IPS-11a (cell line): ENCODE data around the gene NRG3.

Experiments
- H3K4me3 ChIP-seq: one replicate; pipeline ENCODE4 v1.5.1; 2013; ENCODE audit warnings: low read depth, low read length, control low read depth

Gene NRG3

DNA sequence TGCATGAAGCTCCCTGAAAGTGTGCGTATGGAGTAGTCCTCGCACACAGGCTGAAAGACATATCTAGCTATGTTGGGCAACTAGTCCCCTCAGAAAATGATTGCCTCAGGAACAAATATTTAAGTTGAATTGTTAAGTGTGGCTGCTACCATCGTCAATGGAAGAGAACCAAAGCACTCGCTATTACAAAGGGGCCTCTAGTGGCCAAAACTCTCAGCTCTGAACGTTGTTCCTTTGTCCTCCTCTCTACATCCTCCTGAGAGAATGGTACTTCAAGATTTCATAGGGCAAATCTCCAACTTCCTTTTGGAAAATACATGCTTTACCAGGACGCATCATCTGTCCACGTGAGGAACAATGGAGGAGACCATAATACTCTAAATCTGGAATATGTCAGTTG, 209.9 kb downstream of the NRG3 start:
- H3K4me3 ChIP-seq: no peak overlapping the region

- H3K4me3 ChIP-seq: no peak overlapping the region
Measured at GRCh38 chr10:82089327-82089726, 214.3 kb downstream of the NRG3 start.

- H3K4me3 ChIP-seq: no peak overlapping the region
Measured at GRCh38 chr10:82091413-82091812, 216.4 kb downstream of the NRG3 start.

GRCh38 chr10:82092111-82092510, 217.1 kb downstream of the NRG3 start:
- H3K4me3 ChIP-seq: no peak overlapping the region

GRCh38 chr10:82124713-82125112, 249.7 kb downstream of the NRG3 start:
- no peak overlapping the region for H3K4me3 ChIP-seq

DNA sequence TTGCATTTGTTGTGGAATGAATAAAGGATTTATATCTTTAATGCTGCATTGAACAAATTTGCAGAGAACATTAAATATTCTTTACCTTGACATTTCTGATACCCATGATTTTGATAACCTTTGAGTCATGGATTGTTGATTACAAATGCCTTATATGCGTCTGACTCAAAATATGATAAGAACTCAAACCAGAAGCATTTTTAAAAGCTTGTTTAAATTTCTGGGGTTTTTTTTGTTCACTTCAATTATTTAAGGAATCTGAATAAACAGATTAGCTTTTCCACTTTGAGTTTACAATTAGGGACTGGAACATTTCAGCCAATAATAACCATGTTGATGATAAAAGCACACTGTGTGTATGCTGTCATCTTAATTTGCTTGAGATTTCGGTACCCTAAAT, 253.5 kb downstream of the NRG3 start:
- H3K4me3 ChIP-seq: no peak overlapping the region

DNA sequence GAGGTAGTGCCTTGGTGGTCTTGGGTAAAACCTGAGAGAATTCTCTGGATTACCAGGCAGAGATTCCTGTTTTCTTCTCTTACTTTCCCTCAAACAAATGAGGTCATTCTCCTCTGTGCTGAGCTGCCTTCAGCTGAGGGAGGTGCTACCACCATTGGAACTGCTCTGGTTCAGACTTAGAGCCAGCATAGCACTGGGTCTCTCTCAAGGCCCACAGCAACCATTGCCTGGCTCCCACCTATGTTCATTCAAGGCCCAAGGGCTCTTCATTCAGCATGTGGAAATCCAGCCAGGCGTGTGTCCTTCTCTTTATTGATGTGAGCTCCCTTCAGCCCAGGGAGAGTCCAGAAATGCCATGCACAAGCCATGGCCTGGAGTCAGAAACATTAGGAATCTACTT, 261.1 kb downstream of the NRG3 start:
- no peak overlapping the region for H3K4me3 ChIP-seq

- H3K4me3 ChIP-seq: no peak overlapping the region
Measured at GRCh38 chr10:82144153-82144552, 269.2 kb downstream of the NRG3 start.

GRCh38 chr10:82148764-82149163, 273.8 kb downstream of the NRG3 start:
- H3K4me3 ChIP-seq: no peak overlapping the region

- H3K4me3 ChIP-seq: no peak overlapping the region
Measured at GRCh38 chr10:82149674-82150073, 274.7 kb downstream of the NRG3 start.

- no peak overlapping the region for H3K4me3 ChIP-seq
Measured at GRCh38 chr10:82150123-82150900, 275.3 kb downstream of the NRG3 start.

DNA sequence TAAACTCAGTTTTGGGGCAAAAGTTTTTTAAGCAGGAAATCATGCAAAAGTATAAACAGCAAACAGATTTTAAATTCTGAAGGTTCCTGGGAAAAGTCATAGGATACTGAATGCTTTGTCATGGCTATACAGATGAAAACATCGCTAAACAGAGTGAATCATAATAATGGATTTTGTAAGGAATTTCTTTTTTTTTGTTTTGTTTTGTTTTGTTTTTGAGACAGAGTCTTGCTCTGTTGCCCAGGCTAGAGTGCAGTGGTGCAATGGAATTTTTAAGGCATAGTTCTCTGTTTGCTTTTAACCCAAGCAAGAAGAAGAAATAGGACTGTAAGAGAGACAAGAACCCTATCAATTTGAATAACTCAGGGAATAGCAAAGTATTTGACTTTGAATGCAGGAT, 285.3 kb downstream of the NRG3 start:
- no peak overlapping the region for H3K4me3 ChIP-seq

GRCh38 chr10:82161264-82161663, 286.3 kb downstream of the NRG3 start:
- no peak overlapping the region for H3K4me3 ChIP-seq

GRCh38 chr10:82162549-82163195, 287.7 kb downstream of the NRG3 start:
- no peak overlapping the region for H3K4me3 ChIP-seq

DNA sequence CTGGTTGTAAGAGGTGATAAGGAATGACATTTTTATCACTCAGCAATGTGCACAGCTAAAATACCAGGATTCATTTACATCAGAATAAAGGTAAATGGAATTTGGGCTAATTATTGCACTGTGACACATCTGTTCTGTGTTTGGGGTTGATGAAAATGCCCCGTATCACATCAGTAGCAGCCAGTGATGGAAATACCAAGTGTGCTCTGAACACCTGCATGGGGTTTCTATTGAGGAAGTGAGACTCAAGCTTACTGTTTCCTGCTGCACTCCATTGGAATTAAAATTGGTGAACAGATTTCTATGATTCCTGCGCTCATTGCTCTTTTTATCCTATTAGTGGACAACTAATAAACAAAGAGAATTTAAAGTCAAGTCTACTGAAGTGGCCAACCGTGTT, 296.9 kb downstream of the NRG3 start:
- H3K4me3 ChIP-seq: no peak overlapping the region

GRCh38 chr10:82176587-82176986, 301.6 kb downstream of the NRG3 start:
- H3K4me3 ChIP-seq: no peak overlapping the region

GRCh38 chr10:82190432-82191260, 315.7 kb downstream of the NRG3 start:
- H3K4me3 ChIP-seq: no peak overlapping the region

DNA sequence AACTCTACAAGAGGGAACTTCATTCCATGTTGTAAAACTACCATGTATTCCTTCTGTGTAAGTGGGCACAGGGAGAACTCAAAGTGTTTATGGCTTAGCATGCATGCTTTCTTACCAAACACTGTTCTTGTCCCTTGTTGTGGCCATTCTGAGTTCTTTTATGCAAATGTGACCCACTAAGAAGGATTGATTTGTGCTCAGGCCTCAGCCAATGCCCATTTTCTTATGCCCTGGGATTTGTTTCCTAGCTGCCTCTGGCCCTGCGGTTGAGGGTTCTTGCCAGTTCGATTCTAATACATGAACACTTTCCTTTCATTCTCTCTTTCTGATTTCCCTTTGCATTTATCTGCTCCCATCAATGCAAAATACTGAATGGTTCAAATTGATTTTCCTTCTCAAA, 316.7 kb downstream of the NRG3 start:
- no peak overlapping the region for H3K4me3 ChIP-seq

DNA sequence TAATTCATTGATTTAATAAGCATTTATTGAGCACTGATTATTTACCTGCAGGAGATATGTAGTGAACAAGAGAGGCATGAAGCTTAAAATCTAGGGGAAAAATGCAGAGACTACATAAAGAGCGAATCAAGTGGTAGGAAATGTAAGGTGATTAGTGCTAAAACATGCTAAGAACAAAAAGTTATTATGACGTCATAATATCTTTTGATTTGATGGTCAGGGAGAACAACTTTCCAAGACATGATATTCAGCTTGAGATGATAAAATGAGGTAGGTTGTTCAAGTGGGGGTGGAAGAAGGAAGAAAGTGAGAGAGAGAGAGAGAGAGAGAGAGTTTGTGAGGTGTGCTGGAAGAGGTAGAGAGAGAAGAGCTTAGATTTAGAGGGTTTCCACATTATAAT, 317.7 kb downstream of the NRG3 start:
- H3K4me3 ChIP-seq: no peak overlapping the region

- no peak overlapping the region for H3K4me3 ChIP-seq
Measured at GRCh38 chr10:82194419-82194818, 319.4 kb downstream of the NRG3 start.

DNA sequence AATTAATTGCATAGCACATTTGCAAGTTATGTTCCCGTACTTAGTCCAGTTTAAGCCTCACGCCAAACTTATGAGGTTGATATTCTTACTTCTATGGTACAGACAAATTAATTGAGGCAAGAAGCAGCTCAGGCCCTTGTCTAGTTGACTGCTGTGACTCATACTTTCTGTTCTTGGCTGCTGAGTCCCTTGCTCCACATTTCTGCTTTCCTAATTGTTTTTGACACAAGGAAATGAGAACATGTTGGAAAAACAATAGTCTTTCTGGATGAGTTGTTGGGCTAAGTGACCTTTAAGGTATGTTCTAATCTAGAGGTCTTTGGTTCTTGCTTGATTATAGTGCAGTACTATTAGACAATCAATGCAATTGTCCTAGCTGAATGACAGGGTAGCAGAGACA, 331.8 kb downstream of the NRG3 start:
- H3K4me3 ChIP-seq: no peak overlapping the region

DNA sequence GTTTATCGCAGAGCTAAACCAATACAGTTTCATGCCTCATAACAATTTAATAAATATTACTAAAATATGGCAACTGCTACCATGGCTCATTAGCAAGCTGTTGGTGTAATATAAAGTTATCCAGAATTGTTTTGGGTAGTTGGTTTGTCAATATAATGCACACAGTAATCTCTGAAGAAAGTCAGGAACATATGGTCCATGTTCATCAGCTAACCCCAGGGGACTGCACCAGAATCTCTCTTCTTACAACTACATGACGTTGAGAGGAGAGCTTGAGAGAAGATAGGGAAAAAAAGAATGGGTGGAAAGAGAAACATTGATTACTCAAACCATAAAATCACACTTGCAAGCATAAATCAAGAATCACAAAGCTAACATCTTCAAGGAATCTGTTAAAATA, 333.7 kb downstream of the NRG3 start:
- H3K4me3 ChIP-seq: no peak overlapping the region
